Inferior parietal cortex (tissue), 1 donor: Measurements from ENCODE around the gene OR5P2.
"Not testable (repeated sequence)": the region's sequence is repeated elsewhere in the genome, so short reads cannot be mapped to it uniquely, and the experiment has no call there.

Source experiments
- DNase-seq: peaks from one replicate; pipeline ENCODE4 v3.0.0-alpha.2; 2016; ENCODE audit errors: extremely low spot score

Gene OR5P2, protein sequence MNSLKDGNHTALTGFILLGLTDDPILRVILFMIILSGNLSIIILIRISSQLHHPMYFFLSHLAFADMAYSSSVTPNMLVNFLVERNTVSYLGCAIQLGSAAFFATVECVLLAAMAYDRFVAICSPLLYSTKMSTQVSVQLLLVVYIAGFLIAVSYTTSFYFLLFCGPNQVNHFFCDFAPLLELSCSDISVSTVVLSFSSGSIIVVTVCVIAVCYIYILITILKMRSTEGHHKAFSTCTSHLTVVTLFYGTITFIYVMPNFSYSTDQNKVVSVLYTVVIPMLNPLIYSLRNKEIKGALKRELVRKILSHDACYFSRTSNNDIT

DNA sequence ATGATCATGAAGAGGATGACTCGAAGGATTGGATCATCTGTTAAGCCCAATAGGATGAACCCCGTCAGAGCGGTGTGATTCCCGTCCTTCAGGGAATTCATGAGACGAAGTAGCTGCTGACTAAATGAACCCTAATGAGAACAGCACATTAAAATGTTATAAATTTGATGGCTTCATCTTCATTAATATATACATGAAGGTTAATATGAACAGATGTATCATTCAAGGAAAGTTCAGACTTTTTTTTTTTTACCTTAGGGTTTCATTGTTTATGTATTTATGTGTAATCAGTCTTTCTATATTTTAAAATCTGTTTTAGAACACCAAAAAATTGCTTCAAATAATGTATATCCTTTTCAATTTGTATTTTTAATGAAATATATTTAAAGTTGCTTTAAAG, at the start of gene OR5P2:
OR5P2 (minus strand) TSS at position 101 of the 400 bp plus-strand sequence; CDS start at position 101, 0 bp downstream.
- DNase-seq: no peak

DNA sequence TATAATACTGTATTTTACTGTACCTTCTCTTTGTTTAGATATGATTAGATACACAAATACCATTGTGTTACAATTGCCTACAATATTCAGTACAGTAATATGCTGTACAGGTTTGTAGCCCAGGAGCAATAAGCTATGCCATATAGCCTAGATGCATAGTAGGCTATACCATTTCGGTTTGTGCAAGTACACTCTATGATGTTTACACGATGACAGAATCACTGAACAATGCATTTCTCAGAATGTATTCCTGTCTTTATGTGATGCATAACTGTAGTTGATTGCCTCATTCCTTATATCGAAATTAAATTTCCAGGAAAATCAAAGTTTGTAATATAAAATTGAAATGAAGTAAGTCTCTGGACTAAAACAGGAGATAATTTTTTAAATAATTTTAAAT, 49.3 kb upstream of the OR5P2 start:
- DNase-seq: no peak

DNA sequence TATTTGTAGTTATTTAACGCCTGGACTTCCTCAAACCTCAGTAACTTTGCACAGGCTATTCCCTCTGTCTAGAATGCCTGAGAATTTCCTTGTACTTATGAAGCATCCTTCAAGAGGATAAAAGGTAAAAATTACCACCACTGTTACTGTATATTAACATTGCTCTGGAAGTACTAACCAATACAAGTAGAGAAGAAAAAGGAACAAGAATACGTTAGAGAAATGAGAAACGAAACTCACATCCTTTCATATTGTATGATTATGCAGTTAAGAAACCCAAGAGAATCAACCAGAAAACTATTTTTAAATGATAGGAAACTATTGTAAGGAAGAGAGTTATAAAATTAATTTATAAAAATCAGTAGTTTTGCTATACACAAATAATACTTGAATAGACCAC, 48.2 kb upstream of the OR5P2 start:
- no peak for DNase-seq

DNA sequence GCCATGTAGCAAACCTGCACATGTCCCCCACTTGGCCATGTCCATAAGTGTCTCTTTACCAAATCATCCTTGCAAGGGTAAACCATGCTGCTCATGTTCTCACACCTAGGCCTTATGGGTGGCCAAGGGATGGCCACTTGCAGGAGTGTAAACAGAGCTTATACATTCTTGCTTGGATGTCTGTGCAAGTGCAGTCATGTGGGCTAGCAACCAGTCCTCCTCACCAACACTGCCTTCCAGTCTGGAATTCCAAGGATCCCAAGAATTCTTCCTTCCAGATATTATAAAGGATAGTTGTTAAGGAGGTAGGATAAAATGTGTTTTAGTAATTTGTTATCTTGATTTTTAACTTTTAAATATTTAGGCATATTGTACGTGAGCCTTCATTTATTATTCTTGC, 47.8 kb upstream of the OR5P2 start:
- no peak for DNase-seq

DNA sequence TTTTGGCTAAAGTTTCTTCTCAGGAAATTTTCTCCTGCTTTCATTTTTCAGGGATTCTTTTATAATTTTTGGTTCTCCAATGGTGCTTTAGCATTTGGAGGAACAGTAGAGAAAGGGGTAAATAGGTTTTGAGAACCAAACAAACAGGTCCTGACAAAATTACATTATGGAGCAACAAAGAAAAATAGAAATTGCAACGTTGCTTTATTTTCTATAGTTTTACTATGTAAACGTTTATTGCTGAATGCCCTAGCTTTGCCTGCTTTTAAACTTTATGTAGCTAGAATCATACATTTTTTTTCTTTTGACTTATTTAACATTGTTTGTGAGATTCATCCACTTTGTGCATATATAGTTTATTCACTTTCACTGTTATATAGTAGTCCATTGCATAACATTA, 43.8 kb upstream of the OR5P2 start:
- DNase-seq: no peak

DNA sequence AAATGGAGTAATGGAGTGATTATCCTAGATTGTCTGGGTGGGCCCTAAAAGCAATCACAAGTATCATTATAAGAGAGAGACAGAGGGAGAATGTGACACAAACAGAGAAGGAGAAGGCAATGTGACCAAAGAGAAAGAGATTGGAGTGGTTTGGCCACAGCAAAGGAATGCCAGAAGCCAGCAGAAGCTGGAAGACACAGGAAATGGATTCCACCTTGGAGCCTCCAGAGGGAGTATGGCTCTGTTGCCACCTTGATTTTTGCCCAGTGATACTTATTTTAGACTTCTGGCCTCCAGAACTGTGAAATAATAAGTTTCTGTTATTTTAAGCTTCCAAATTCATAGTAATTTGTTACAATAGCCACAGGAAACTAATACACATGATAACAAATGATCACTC, 36.8 kb upstream of the OR5P2 start:
- no peak for DNase-seq

DNA sequence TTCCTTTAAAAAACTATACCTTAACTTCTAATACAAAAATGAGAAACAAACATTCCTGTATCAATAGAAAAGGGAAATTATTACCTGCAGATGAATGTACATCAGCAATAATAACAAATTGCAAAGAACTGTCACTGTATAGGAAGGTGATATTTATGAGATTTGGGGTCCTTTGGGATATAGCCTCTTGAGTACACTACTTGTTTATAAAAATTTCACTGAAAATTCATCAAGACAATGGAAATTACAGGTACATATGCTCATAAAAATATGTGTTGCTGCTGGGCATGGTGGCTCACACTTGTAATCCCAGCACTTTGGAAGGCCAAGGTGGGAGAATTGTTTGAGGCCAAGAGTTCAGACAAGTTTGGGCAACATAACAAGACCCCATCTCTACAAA, 34.0 kb upstream of the OR5P2 start, which contains the start of gene OR5P3:
OR5P3 (minus strand) TSS at position 101 of the 400 bp plus-strand sequence.
- no peak for DNase-seq

DNA sequence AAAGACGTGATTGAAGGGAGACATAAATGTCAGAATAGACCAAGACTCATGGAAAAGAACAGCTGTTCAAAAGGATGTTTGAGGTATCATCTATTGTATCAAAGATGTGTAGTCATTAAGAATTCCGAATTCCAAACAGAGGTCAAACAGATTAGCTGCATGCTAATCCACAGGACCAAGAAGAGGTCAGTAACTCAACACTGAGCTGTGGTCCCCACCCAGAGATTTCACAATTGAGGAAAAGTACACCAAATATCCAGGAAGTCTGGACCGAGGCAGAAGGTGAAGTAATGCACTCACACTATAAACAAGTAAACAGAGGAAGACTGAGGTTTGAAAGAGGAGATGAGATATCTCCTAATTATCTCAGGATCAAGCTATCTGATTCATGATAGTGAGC, 29.6 kb upstream of the OR5P2 start:
- no peak for DNase-seq

DNA sequence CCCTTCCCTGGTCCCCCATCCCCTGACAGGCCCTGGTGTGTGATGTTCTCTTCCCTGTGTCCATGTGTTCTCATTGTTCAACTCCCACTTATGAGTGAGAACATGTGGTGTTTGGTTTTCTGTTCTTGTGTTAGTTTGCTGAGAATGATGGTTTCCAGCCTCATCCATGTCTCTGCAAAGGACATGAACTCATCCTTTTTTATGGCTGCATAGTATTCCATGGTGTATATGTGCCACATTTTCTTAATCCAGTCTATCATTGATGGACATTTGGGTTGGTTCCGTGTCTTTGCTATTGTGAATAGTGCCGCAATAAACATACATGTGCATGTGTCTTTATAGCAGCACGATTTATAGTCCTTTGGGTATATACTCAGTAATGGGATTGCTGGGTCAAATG, 23.7 kb upstream of the OR5P2 start:
- not testable (repeated sequence) for DNase-seq

DNA sequence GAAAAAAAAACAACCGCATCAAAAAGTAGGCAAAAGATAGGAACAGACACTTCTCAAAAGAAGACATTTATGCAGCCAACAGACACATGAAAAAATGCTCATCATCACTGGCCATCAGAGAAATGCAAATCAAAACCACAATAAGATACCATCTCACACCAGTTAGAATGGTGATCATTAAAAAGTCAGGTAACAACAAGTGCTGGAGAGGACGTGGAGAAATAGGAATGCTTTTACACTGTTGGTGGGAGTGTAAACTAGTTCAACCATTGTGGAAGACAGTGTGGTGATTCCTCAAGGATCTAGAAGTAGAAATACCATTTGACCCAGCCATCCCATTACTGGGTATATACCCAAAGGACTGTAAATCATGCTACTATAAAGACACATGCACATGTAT, 18.2 kb upstream of the OR5P2 start:
- not testable (repeated sequence) for DNase-seq

DNA sequence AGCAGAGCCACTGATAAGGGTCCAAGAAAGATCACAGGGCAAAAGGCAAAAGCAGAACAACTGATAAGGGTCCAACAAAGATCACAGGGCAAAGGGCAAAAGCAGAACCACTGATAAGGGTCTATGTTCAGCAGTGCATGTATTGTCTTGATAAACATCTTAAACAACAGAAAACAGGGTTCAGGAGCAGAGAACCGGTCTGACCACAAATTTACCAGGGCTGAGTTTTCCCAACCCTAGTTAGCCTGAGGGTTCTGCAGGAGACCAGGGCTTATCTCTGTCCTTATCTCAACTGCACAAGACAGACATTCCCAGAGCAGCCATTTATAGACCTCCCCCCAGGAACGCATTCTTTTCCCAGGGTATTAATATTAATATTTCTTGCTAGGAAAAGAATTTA, 13.6 kb upstream of the OR5P2 start:
- not testable (repeated sequence) for DNase-seq

DNA sequence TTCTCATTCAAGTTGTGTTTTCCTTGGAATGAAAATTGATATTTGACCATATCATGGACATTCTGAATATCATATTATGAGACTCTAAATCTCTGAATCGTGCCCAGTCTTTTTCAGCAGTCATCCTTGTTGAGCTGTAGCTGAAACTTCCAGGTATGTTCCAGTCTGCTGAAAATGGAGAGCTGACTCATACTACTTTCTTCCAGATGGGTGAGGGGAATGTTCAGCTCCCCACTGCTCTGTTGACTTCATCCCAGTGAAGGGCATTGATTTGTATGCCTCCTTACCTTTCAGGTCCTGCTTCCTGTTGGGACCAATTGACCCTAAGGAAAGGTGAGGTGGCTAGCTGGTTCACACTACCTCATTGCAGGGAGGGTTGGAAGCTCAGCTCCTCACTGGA, 3.5 kb downstream of the OR5P2 start:
- DNase-seq: no peak

DNA sequence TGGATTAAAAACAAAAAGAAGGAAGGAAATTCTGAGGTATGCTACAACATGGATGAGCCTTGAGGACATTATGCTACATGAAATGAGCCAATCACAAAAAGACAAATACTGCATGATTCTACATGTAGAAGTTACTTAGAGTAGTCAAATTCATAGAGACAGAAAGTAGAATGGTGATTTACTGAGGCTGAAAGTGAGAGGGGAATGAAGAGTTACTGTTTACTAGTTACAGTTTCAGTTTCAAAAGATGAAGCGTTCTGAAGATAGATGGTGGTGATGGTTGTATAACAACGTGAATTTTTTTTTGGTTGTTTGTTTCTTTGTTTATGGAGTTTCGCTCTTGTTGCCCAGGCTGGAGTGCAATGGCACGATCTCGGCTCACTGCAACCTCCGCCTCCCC, 9.5 kb downstream of the OR5P2 start:
- DNase-seq: no peak

DNA sequence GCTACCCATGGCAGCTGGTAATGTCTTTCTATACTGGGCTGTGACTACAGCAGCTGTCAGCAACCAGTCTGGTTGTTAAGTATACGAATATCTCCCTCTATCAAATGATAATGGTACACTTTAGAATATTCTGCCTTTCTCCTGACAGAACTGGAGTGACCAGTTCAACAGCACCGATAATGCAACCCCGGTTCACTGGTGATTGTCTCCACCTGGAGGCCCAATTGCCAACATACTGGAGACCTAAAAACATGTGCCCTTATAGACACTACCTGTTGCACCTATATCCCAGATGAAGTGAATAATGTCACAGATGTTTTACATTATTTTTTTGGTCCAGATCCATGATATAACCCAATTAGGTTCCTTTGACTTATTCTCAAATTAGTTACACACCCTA, 21.1 kb downstream of the OR5P2 start:
- DNase-seq: no peak

DNA sequence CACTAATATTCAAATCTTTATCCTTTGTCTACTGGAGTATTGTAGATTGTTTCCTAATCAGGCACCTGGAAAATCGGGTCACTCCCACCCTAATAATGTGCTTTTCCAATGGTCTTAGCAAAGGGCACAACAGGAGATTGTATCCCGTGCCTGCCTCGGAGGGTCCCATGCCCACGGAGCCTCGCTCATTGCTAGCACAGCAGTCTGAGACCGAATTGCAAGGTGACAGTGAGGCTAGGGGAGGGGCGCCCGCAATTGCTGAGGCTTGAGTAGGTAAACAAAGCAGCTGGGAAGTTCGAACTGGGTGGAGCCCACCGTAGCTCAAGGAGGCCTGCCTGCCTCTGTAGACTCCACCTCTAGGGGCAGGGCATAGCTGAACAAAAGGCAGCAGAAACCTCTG, 32.4 kb downstream of the OR5P2 start:
- not testable (repeated sequence) for DNase-seq

DNA sequence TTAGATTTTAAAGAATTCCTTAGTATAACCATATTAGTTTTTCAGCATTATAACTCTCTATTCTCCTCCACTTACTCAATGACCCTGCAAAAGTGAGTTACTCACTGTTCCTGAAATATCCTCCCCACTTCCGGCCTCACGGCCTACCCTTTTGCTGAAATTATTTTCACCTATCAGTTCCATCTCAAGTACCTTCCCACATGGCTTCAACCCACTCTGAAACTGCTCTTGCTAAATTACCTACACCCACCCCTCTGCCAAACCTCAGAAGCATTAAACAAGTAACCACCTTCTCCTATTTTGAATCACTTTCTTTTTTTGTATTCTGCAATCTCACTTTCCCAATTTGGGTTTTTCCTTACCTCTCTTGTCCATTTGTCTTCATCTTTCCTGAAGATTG, 37.7 kb downstream of the OR5P2 start:
- no peak for DNase-seq

DNA sequence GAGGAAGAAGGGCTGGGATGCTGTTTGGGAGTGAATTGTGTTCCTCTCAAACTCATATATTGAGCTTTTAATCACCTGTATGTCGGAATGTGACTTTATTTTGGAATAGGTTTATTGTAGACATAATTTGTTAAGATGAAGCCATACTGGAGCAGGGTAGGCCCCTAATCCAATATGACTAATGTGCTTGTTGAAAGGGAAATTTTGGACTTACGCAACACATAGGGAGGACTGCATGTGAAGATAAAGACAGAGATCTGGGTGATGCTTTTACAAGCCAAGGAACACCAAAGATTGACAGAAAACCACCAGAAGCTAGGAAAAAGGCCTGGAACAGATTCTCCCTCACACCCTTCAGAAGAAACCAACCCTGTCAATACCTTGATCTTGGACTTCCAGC, 47.3 kb downstream of the OR5P2 start:
- DNase-seq: no peak
